Measurements from ENCODE around the gene CDKN2AIPNL. TPM values are rescaled to one million over a fixed set of nuclear protein-coding genes. Genes with fewer than 3 reads are reported as not detected.

Gene CDKN2AIPNL
- total and polyA plus RNA-seq, 2 of the 4 experiments (the other 2 are of a cell fraction), result 14.0 to 18.1 TPM

DNA sequence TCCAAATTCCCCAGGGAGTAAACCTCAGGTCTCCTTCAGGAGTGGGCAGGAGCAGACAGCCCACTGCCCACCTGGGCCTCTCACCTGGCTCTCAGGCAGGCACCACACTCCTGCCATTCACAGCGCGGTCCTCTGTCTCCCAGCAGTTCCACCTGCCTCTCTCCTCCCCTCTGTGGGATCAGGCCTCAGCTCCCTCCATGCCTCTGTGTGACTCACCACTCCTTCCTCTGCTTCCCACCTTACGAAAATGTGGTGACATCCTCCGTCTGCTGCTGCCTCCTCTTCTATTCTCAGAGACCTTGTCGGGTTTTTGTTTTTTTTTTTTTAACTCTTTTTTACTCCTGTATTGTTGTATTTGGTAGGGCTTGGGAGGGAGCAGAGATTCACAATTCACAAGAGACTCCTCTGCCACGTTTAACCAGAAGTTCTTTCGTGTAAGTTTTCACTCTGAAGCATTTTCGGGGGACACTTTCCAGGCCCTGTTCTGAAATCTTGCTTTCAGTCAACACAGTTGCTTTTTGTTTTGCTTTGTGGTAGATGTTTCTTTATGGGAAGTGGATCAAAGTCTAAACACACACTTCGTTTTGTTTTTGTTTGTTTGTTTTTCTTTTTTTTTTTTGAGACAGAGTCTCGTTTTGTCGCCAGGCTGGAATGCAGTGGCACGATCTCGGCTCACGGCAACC, 21.1 kb upstream of the CDKN2AIPNL start:
- peak overlapping the region; percentile 28 for H2AFZ ChIP-seq (replicated peaks; ENCODE audit: low read length, poor library complexity)
- CTCF ChIA-PET, result interaction anchor here (0.5 kb wide), 1 partner anchor 397 kb away, joined by 3 read pairs; no protein-coding TSS in a partner anchor

More for the DNA sequence above, 21.1 kb upstream of the CDKN2AIPNL start:
- no peak for ATAC-seq (ENCODE audit: low read depth)
- H3K4ac ChIP-seq (ENCODE audit: low read depth, low read length), result no peak overlapping the region
- 0 out of 2 replicates have a peak overlapping the region, but pooled peaks have one; percentile 9 for H3K18ac ChIP-seq (ENCODE audit: low read depth, low read length)
- 0 out of 4 replicates have a peak, but pooled peaks cover 0 to 6% of the 10 kb centered on the region in 2 experiments for H3K79me1 ChIP-seq (ENCODE audit: low read depth in 1 of 2, low read length in 2 of 2)
- H4K20me1 ChIP-seq (ENCODE audit: insufficient read depth, low read length), result no peaks in the 10 kb centered on the region
- DNase-seq, result peak; percentile 67
- no peak overlapping the region for H3K9ac ChIP-seq (ENCODE audit: low read depth, low read length)
- H3K27me3 ChIP-seq (ENCODE audit: control insufficient read depth, insufficient read depth, low read length), result no peaks in the 10 kb centered on the region
- H3K27ac ChIP-seq (ENCODE audit: insufficient read depth, low read length), result no peak overlapping the region
- H2BK15ac ChIP-seq (ENCODE audit: low read depth, low read length), result no peak overlapping the region
- no peak for TF ChIP-seq RFX5 (IDR thresholded peaks at IDR 0.05; ENCODE audit: low read depth, low read length)
- 0 out of 2 replicates have a peak, but pooled peaks have one; percentile 12 for TF ChIP-seq FOS (IDR thresholded peaks at IDR 0.05; ENCODE audit: low read depth, low read length)
- H3K4me1 ChIP-seq (ENCODE audit: control insufficient read depth, insufficient read depth, low read length), result peaks cover 18% of the 10 kb centered on the region
- peaks cover 8% of the 10 kb centered on the region for H3K9me1 ChIP-seq (ENCODE audit: insufficient read depth, low read length)
- BruUV-seq (replicated peaks), result no TSS peak
- H3K4me3 ChIP-seq (ENCODE audit: insufficient read depth, low read depth, low read length), result no peak overlapping the region
- H3K4me2 ChIP-seq (ENCODE audit: low read depth, low read length), result no peak overlapping the region
- H4K5ac ChIP-seq (ENCODE audit: low read depth, low read length), result no peak overlapping the region; the same call in 1 of the 2 replicates
- H2BK120ac ChIP-seq (ENCODE audit: low read depth, low read length), result peak overlapping the region; percentile 9
- no peak overlapping the region for H3K56ac ChIP-seq (ENCODE audit: extremely low read depth, insufficient read depth, low read length)
- peak overlapping the region; percentile 22 for H2AK9ac ChIP-seq (replicated peaks; ENCODE audit: low read depth, low read length, poor library complexity)
- H3K9me3 ChIP-seq (ENCODE audit: control insufficient read depth, insufficient read depth, low read length), result no peaks in the 10 kb centered on the region
- WGBS, 2 experiments (ENCODE audit: extremely low coverage in 2 of 2, insufficient read length in 1 of 2), result 80% methylated on average over 2 of the region's 14 CpGs; no CpG with 5 or more reads in 1 of the 2 experiments
- H3K14ac ChIP-seq (replicated peaks; ENCODE audit: low read depth, low read length), result no peak overlapping the region
- dilution Hi-C loops (cut with HindIII; ENCODE audit: low sequenced_read_pairs, unreplicated experiment), result no loop called here
- H2BK20ac ChIP-seq (ENCODE audit: low read depth, low read length), result no peak overlapping the region
- H2BK5ac ChIP-seq (ENCODE audit: low read depth, low read length, poor library complexity, severe bottlenecking), result no peak overlapping the region
- H4K91ac ChIP-seq (ENCODE audit: insufficient read depth, low read depth, low read length), result no peak overlapping the region
- intact Hi-C loops (cut with micrococcal nuclease), result no loop called here
- no peak overlapping the region for H3K23ac ChIP-seq (ENCODE audit: low read depth, low read length)
- H4K8ac ChIP-seq (ENCODE audit: low read depth in 2 of 2, low read length in 2 of 2), result peak overlapping the region in 1 of 2 experiments; percentile 4; a peak in 1 of 4 replicates
- H3K36me3 ChIP-seq (ENCODE audit: control insufficient read depth, insufficient read depth, low read length), result no peaks in the 10 kb centered on the region
- POLR2A ChIA-PET (ENCODE audit: unreplicated experiment), result no interaction called here
- H2AK5ac ChIP-seq (ENCODE audit: low read depth, low read length), result peak overlapping the region; percentile 11; the same call in 1 of the 2 replicates
- in situ Hi-C loops (cut with MboI; ENCODE audit: low sequenced_read_pairs), result no loop called here
